Type B pancreatic cell (in vitro differentiated cells): Measurements from ENCODE around the gene USP48. TPM values are rescaled to one million over a fixed set of nuclear protein-coding genes. Genes with fewer than 3 reads are reported as not detected.

Experiments
- DNase-seq: peaks from one replicate; pipeline ENCODE4 v3.0.0; 2021; ENCODE audit warnings: mixed read lengths; ENCODE audit not compliant: unreplicated experiment; ENCODE audit errors: extremely low spot score
- H3K27ac Mint-ChIP-seq: 2 replicates; pipeline ENCODE4 v1.8.0; 2021; ENCODE audit warnings: mild to moderate bottlenecking, mixed read lengths
- H3K27me3 Mint-ChIP-seq: 2 replicates; pipeline ENCODE4 v1.8.0; 2021; ENCODE audit warnings: mixed read lengths
- H3K36me3 Mint-ChIP-seq: 2 replicates; pipeline ENCODE4 v1.8.0; 2021; ENCODE audit warnings: mixed read lengths
- H3K4me1 Mint-ChIP-seq: one replicate; pipeline ENCODE4 v1.8.0; 2021; ENCODE audit warnings: mixed read lengths; ENCODE audit not compliant: unreplicated experiment
- H3K4me3 Mint-ChIP-seq: 2 replicates; pipeline ENCODE4 v1.8.0; 2021; ENCODE audit warnings: mild to moderate bottlenecking, mixed read lengths
- H3K9me3 Mint-ChIP-seq: 2 replicates; pipeline ENCODE4 v1.8.0; 2021; ENCODE audit warnings: mixed read lengths
- total RNA-seq: library from RNA; stranded (reverse); gene quantifications from 2 replicates; pipeline ENCODE4 v1.2.1, GENCODE V29; 2021; ENCODE audit warnings: low replicate concordance
- TF ChIP-seq, protein P1 (sequence below): fragments of 200-600 bp; sonication (generic); conservative IDR thresholded peaks from 2 replicates; pipeline ENCODE4 v1.5.0; 2021; ENCODE audit warnings: antibody characterized with exemption, mild to moderate bottlenecking

USP48 gene
- total RNA-seq, 1 donor from 2014 or later = 66.7 TPM

- TF ChIP-seq, protein P1, sequence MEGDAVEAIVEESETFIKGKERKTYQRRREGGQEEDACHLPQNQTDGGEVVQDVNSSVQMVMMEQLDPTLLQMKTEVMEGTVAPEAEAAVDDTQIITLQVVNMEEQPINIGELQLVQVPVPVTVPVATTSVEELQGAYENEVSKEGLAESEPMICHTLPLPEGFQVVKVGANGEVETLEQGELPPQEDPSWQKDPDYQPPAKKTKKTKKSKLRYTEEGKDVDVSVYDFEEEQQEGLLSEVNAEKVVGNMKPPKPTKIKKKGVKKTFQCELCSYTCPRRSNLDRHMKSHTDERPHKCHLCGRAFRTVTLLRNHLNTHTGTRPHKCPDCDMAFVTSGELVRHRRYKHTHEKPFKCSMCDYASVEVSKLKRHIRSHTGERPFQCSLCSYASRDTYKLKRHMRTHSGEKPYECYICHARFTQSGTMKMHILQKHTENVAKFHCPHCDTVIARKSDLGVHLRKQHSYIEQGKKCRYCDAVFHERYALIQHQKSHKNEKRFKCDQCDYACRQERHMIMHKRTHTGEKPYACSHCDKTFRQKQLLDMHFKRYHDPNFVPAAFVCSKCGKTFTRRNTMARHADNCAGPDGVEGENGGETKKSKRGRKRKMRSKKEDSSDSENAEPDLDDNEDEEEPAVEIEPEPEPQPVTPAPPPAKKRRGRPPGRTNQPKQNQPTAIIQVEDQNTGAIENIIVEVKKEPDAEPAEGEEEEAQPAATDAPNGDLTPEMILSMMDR = no peak
- Mint-ChIP-seq H3K27me3 (peaks cover 46% of the 10 kb centered on the region), H3K4me1 (peaks cover 11% of the 10 kb centered on the region), H3K9me3 (no peaks in the 10 kb centered on the region), H3K27ac (no peak overlapping the region), H3K36me3 (no peaks in the 10 kb centered on the region), H3K4me3 (no peak overlapping the region)
- no peak for DNase-seq
Measured at GRCh38 chr1:21655748-21656147, 127.2 kb downstream of the USP48 start.

DNA sequence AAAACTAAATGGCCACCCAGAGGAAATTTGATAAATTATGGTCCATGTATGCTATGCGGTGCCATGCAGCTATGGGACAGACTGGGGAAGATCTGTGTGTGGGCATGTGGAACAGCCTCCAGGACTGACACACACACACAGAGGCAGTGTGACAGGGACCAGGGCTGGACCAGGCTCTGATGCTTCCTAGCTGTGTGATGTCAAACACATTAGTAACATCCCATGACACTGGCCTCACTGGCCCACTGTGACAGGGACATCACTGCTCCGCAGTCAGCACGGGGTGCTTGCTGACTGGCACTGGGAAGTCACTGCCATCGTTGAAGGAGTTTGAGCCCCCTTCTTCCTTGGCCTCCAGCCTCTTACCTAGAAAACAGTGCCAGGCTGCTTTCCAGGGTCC, 127.7 kb downstream of the USP48 start:
- Mint-ChIP-seq H3K27ac (no peak overlapping the region), H3K36me3 (no peaks in the 10 kb centered on the region), H3K9me3 (no peaks in the 10 kb centered on the region), H3K4me3 (no peak overlapping the region), H3K4me1 (peaks cover 11% of the 10 kb centered on the region), H3K27me3 (peaks cover 44% of the 10 kb centered on the region)
- DNase-seq = no peak
- TF ChIP-seq, protein P1 = no peak

DNA sequence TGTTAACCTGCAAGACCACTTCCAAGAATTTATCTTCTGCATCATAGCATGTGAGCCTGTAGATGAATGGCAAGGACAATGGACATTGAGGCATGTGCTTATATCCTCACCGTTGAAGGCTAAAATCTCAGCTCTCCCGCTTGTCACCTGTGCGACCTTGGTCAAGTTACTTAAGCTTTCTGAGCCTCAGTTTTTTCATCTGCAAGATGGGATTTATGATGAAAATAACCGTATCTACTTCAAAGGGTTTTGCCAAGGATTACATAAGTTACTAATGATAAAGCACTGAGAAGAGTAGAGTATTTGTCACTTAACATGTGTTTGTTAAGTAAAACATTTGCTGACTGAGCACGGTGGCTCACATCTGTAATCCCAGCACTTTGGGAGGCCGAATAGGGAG, 128.7 kb downstream of the USP48 start:
- peaks cover 41% of the 10 kb centered on the region for H3K27me3 Mint-ChIP-seq

DNA sequence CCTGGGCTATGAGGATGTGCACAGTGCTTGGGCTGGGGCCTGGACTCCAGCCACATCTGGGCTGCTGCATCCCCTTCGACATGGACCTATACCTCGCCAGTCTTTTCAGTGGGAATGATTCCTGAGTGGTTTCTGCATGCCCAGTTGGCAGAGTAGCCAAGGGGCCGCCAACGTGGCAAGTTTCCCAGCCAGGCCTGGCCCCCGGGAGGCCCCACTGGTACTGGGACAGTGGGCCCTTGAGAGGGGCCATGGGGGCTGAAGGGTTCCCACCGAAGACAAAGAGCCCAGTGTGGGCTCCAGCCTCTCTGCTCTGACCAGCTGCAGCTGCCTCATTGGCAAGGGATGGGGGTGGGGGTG, 129.2 kb downstream of the USP48 start:
- Mint-ChIP-seq H3K4me3 (no peak overlapping the region), H3K36me3 (no peaks in the 10 kb centered on the region), H3K27ac (no peak overlapping the region), H3K4me1 (peaks cover 11% of the 10 kb centered on the region), H3K27me3 (peaks cover 44% of the 10 kb centered on the region), H3K9me3 (no peaks in the 10 kb centered on the region)
- TF ChIP-seq, protein P1 = no peak
- no peak for DNase-seq

More for the DNA sequence above, 128.7 kb downstream of the USP48 start:
- Mint-ChIP-seq H3K36me3 (no peaks in the 10 kb centered on the region), H3K27ac (no peak overlapping the region), H3K9me3 (no peaks in the 10 kb centered on the region), H3K4me1 (peaks cover 11% of the 10 kb centered on the region), H3K4me3 (no peak overlapping the region)
- DNase-seq = no peak
- TF ChIP-seq, protein P1 = no peak

GRCh38 chr1:21652937-21653743, 129.8 kb downstream of the USP48 start:
- Mint-ChIP-seq H3K27me3 (peaks cover 44% of the 10 kb centered on the region), H3K4me1 (peaks cover 11% of the 10 kb centered on the region), H3K27ac (peak overlapping the region; percentile 74), H3K36me3 (no peaks in the 10 kb centered on the region), H3K4me3 (peak overlapping the region; percentile 82), H3K9me3 (no peaks in the 10 kb centered on the region)
- no peak for DNase-seq
- TF ChIP-seq, protein P1 = no peak
